HEK293 (cell line): ENCODE results near the gene CEACAM20.

Experiments used
- BCL11A ChIP-seq: fragments of 450-650 bp; formaldehyde crosslinking; IDR thresholded peaks from 2 replicates; pipeline ENCODE4 v1.5.1; 2016; ENCODE audit warnings: low read depth, missing biosample characterization, missing genetic modification characterization
- SCRT1 ChIP-seq: fragments of 450-650 bp; formaldehyde crosslinking; IDR thresholded peaks from 2 replicates; pipeline ENCODE4 v1.5.1; 2016; ENCODE audit warnings: missing biosample characterization, missing genetic modification characterization, borderline replicate concordance
- ZNF138 ChIP-seq: fragments of 450-650 bp; formaldehyde crosslinking; IDR thresholded peaks from 2 replicates; pipeline ENCODE4 v1.5.1; 2016; ENCODE audit warnings: missing biosample characterization, missing genetic modification characterization, borderline replicate concordance
- ZNF292 ChIP-seq: fragments of 450-650 bp; formaldehyde crosslinking; IDR thresholded peaks from 2 replicates; pipeline ENCODE4 v1.5.1; 2016; ENCODE audit warnings: low read depth, missing biosample characterization, missing genetic modification characterization, borderline replicate concordance
- TF ChIP-seq, protein P1 (sequence below): fragments of 450-650 bp; formaldehyde crosslinking; IDR thresholded peaks from 2 replicates; pipeline ENCODE4 v1.5.1; 2016; ENCODE audit warnings: missing biosample characterization, missing genetic modification characterization
- TF ChIP-seq, protein P2 (sequence below): fragments of 450-650 bp; formaldehyde crosslinking; IDR thresholded peaks from 2 replicates; pipeline ENCODE4 v1.5.0; 2017; ENCODE audit warnings: missing biosample characterization, missing genetic modification characterization, borderline replicate concordance
- TF ChIP-seq, protein P3 (sequence below): fragments of 450-650 bp; formaldehyde crosslinking; optimal IDR thresholded peaks from 2 replicates; pipeline ENCODE3; 2016; ENCODE audit warnings: missing biosample characterization, mild to moderate bottlenecking, missing genetic modification characterization
- TF ChIP-seq, protein P4 (sequence below): fragments of 450-650 bp; formaldehyde crosslinking; IDR thresholded peaks from 2 replicates; pipeline ENCODE4 v1.5.1; 2016; ENCODE audit warnings: missing biosample characterization, missing genetic modification characterization

DNA sequence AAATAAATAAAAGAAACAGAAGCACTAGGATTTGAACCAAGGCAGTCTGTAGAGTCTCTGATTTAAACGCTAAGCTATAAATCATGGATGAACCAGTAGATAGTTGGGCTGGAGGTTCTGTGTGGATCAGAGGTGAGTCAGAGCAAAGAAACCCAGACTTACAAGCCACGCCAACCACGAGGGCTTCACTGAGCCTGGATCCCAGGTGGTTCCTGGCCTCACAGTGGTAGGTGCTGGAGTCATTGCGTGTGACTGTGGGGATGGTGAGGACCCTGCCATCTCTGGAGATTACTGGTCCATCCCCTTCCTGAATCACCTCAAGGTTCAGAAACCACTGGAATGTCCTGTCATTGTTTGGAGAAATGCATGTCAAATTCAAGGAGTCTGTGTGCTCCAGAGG is 19.3 kb upstream of the CEACAM20 start:
- TF ChIP-seq, protein P1, sequence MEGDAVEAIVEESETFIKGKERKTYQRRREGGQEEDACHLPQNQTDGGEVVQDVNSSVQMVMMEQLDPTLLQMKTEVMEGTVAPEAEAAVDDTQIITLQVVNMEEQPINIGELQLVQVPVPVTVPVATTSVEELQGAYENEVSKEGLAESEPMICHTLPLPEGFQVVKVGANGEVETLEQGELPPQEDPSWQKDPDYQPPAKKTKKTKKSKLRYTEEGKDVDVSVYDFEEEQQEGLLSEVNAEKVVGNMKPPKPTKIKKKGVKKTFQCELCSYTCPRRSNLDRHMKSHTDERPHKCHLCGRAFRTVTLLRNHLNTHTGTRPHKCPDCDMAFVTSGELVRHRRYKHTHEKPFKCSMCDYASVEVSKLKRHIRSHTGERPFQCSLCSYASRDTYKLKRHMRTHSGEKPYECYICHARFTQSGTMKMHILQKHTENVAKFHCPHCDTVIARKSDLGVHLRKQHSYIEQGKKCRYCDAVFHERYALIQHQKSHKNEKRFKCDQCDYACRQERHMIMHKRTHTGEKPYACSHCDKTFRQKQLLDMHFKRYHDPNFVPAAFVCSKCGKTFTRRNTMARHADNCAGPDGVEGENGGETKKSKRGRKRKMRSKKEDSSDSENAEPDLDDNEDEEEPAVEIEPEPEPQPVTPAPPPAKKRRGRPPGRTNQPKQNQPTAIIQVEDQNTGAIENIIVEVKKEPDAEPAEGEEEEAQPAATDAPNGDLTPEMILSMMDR (tag by site-specific recombination) = no peak
- TF ChIP-seq, protein P2, sequence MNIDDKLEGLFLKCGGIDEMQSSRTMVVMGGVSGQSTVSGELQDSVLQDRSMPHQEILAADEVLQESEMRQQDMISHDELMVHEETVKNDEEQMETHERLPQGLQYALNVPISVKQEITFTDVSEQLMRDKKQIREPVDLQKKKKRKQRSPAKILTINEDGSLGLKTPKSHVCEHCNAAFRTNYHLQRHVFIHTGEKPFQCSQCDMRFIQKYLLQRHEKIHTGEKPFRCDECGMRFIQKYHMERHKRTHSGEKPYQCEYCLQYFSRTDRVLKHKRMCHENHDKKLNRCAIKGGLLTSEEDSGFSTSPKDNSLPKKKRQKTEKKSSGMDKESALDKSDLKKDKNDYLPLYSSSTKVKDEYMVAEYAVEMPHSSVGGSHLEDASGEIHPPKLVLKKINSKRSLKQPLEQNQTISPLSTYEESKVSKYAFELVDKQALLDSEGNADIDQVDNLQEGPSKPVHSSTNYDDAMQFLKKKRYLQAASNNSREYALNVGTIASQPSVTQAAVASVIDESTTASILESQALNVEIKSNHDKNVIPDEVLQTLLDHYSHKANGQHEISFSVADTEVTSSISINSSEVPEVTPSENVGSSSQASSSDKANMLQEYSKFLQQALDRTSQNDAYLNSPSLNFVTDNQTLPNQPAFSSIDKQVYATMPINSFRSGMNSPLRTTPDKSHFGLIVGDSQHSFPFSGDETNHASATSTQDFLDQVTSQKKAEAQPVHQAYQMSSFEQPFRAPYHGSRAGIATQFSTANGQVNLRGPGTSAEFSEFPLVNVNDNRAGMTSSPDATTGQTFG (tag by site-specific recombination) = no peak
- TF ChIP-seq, protein P3, sequence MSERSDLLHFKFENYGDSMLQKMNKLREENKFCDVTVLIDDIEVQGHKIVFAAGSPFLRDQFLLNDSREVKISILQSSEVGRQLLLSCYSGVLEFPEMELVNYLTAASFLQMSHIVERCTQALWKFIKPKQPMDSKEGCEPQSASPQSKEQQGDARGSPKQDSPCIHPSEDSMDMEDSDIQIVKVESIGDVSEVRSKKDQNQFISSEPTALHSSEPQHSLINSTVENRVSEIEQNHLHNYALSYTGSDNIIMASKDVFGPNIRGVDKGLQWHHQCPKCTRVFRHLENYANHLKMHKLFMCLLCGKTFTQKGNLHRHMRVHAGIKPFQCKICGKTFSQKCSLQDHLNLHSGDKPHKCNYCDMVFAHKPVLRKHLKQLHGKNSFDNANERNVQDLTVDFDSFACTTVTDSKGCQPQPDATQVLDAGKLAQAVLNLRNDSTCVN (tag by site-specific recombination) = no peak
- no peak for TF ChIP-seq SCRT1
- no peak for TF ChIP-seq BCL11A (tag by site-specific recombination)
- no peak for TF ChIP-seq ZNF138
- TF ChIP-seq ZNF292 (tag by site-specific recombination) = no peak
- TF ChIP-seq, protein P4, sequence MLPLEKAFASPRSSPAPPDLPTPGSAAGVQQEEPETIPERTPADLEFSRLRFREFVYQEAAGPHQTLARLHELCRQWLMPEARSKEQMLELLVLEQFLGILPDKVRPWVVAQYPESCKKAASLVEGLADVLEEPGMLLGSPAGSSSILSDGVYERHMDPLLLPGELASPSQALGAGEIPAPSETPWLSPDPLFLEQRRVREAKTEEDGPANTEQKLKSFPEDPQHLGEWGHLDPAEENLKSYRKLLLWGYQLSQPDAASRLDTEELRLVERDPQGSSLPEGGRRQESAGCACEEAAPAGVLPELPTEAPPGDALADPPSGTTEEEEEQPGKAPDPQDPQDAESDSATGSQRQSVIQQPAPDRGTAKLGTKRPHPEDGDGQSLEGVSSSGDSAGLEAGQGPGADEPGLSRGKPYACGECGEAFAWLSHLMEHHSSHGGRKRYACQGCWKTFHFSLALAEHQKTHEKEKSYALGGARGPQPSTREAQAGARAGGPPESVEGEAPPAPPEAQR (tag by site-specific recombination) = no peak
